Type B pancreatic cell (in vitro differentiated cells): ENCODE data around the gene DSCAML1. TPM values are rescaled to one million over a fixed set of nuclear protein-coding genes. Genes with fewer than 3 reads are reported as not detected.

Experiments used
- DNase-seq: peaks from one replicate; pipeline ENCODE4 v3.0.0; 2021; ENCODE audit warnings: mixed read lengths; ENCODE audit not compliant: unreplicated experiment; ENCODE audit errors: extremely low spot score
- H3K27ac Mint-ChIP-seq: 2 replicates; pipeline ENCODE4 v1.8.0; 2021; ENCODE audit warnings: mild to moderate bottlenecking, mixed read lengths
- H3K27me3 Mint-ChIP-seq: 2 replicates; pipeline ENCODE4 v1.8.0; 2021; ENCODE audit warnings: mixed read lengths
- H3K36me3 Mint-ChIP-seq: 2 replicates; pipeline ENCODE4 v1.8.0; 2021; ENCODE audit warnings: mixed read lengths
- H3K4me1 Mint-ChIP-seq: one replicate; pipeline ENCODE4 v1.8.0; 2021; ENCODE audit warnings: mixed read lengths; ENCODE audit not compliant: unreplicated experiment
- H3K4me3 Mint-ChIP-seq: 2 replicates; pipeline ENCODE4 v1.8.0; 2021; ENCODE audit warnings: mild to moderate bottlenecking, mixed read lengths
- H3K9me3 Mint-ChIP-seq: 2 replicates; pipeline ENCODE4 v1.8.0; 2021; ENCODE audit warnings: mixed read lengths
- total RNA-seq: library from RNA; stranded (reverse); gene quantifications from 2 replicates; pipeline ENCODE4 v1.2.1, GENCODE V29; 2021; ENCODE audit warnings: low replicate concordance
- TF ChIP-seq, protein P1 (sequence below): fragments of 200-600 bp; sonication (generic); conservative IDR thresholded peaks from 2 replicates; pipeline ENCODE4 v1.5.0; 2021; ENCODE audit warnings: antibody characterized with exemption, mild to moderate bottlenecking

The DSCAML1 gene
- total RNA-seq, 1 donor from 2014 or later = 5.8 TPM

DNA sequence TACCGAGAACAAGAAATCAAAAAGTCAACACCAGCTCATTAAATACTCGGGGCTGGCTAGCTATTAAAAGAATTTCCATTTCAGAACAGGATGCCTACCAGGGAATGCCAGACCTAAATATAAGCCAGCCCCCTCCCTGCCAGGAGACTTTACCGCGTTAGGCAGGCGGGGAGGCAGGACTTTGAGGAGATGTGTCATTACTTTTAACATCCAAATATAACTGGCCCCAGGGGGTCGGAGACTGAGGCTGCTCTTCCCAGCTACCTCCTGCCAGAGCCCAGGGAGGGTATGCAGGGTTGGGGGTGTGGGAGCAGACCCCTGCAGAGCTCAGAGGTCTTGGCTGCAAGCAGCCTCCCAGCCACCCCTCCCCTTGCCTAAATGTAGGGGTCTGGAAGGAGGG lies 183.5 kb downstream of the DSCAML1 start:
- no peaks in the 10 kb centered on the region for H3K9me3 Mint-ChIP-seq
- DNase-seq = no peak
- no peak overlapping the region for H3K27ac Mint-ChIP-seq
- H3K4me1 Mint-ChIP-seq = peaks cover 12% of the 10 kb centered on the region
- H3K36me3 Mint-ChIP-seq = no peaks in the 10 kb centered on the region
- TF ChIP-seq, protein P1, sequence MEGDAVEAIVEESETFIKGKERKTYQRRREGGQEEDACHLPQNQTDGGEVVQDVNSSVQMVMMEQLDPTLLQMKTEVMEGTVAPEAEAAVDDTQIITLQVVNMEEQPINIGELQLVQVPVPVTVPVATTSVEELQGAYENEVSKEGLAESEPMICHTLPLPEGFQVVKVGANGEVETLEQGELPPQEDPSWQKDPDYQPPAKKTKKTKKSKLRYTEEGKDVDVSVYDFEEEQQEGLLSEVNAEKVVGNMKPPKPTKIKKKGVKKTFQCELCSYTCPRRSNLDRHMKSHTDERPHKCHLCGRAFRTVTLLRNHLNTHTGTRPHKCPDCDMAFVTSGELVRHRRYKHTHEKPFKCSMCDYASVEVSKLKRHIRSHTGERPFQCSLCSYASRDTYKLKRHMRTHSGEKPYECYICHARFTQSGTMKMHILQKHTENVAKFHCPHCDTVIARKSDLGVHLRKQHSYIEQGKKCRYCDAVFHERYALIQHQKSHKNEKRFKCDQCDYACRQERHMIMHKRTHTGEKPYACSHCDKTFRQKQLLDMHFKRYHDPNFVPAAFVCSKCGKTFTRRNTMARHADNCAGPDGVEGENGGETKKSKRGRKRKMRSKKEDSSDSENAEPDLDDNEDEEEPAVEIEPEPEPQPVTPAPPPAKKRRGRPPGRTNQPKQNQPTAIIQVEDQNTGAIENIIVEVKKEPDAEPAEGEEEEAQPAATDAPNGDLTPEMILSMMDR = no peak
- H3K27me3 Mint-ChIP-seq = peaks cover 46% of the 10 kb centered on the region
- no peak overlapping the region for H3K4me3 Mint-ChIP-seq

DNA sequence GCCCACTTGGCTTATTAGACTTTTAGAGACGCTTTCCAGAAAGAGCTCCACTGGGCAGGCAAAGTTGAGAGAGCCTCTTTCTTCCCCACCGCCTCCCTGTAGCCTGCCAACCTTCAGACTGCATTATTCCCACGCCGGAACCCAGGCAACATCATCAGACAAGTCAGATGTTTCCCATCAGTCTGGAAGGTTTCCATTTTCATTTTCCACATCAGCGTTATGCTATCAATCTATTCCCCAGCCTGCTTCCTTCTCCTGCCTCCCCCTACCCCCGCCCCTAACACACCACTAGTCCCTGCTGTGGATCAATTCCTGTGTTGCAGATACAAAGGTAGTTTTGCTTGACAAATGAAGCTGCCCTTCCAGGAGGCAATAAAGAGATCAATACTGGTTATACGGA lies 184.8 kb downstream of the DSCAML1 start:
- peaks cover 43% of the 10 kb centered on the region for H3K27me3 Mint-ChIP-seq
- TF ChIP-seq, protein P1 = no peak
- H3K4me3 Mint-ChIP-seq = no peak overlapping the region
- no peak for DNase-seq
- H3K27ac Mint-ChIP-seq = no peak overlapping the region
- H3K9me3 Mint-ChIP-seq = no peaks in the 10 kb centered on the region
- no peaks in the 10 kb centered on the region for H3K36me3 Mint-ChIP-seq
- H3K4me1 Mint-ChIP-seq = peaks cover 15% of the 10 kb centered on the region

DNA sequence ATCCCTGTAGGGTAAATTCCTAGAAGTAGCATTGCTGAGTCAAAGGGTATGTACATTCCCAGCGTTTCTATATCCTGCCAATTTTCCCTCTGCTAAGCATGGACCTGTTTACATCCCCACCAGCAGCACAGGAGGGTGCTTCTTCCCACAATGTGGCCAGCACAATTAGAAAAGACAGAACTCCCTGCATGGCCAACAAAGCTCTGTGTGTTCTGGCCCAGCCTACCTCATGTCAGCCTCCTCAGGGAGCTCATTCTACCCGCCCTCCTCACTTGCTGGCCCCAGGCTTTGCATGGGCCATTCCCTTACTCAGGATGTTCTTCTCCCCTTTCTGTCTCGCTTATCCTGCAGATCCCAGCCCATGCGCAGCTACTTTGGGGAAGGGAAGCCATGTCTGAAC lies 186.1 kb downstream of the DSCAML1 start:
- no peaks in the 10 kb centered on the region for H3K36me3 Mint-ChIP-seq
- H3K9me3 Mint-ChIP-seq = no peaks in the 10 kb centered on the region
- TF ChIP-seq, protein P1 = no peak
- no peak for DNase-seq
- no peak overlapping the region for H3K27ac Mint-ChIP-seq
- H3K27me3 Mint-ChIP-seq = peaks cover 49% of the 10 kb centered on the region
- H3K4me1 Mint-ChIP-seq = peaks cover 25% of the 10 kb centered on the region
- no peak overlapping the region for H3K4me3 Mint-ChIP-seq

DNA sequence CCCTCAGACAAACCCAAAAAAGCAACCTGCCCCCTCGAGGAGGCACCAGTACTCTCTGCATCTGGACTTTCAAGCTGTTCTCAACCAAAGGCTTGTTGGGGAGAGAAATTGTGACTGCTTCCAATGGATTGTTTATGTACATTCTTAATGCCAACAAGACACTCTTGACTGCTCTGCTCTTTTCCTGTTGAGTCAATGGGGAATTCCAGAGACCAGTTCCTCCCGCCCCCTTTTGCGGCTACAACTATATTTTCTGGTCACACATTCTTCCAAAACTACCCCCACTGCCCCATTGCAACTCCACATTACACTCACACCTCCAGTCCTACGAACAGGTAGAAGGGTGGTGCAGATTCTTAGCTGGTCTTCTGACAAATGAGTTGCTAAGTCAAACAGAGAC lies 187.0 kb downstream of the DSCAML1 start:
- H3K27ac Mint-ChIP-seq = no peak overlapping the region
- peaks cover 25% of the 10 kb centered on the region for H3K4me1 Mint-ChIP-seq
- H3K27me3 Mint-ChIP-seq = peaks cover 48% of the 10 kb centered on the region
- TF ChIP-seq, protein P1 = no peak
- no peaks in the 10 kb centered on the region for H3K36me3 Mint-ChIP-seq
- DNase-seq = no peak
- no peak overlapping the region for H3K4me3 Mint-ChIP-seq
- no peaks in the 10 kb centered on the region for H3K9me3 Mint-ChIP-seq

DNA sequence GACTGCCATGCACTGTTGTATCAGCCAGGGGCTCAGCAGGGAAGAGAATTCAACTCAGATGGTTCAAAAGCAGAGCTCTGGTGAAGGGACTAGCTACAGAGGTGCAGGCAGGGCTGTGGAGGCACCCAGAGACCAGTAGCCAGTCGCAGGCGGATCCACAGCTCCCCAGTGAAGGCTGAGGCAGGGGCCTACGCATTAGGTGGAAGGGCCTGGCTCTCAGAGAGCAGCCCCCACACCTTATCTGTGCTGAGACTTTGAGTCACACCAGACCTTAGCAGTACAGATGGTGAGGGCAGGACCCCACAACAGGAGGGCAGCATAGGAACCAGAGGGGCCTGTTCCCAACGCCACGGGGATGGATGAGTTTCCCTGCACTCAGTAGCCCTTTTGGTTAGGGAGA lies 189.6 kb downstream of the DSCAML1 start:
- no peaks in the 10 kb centered on the region for H3K36me3 Mint-ChIP-seq
- no peak overlapping the region for H3K4me3 Mint-ChIP-seq
- no peak for DNase-seq
- no peaks in the 10 kb centered on the region for H3K9me3 Mint-ChIP-seq
- peaks cover 50% of the 10 kb centered on the region for H3K27me3 Mint-ChIP-seq
- H3K27ac Mint-ChIP-seq = no peak overlapping the region
- TF ChIP-seq, protein P1 = no peak
- peaks cover 33% of the 10 kb centered on the region for H3K4me1 Mint-ChIP-seq

DNA sequence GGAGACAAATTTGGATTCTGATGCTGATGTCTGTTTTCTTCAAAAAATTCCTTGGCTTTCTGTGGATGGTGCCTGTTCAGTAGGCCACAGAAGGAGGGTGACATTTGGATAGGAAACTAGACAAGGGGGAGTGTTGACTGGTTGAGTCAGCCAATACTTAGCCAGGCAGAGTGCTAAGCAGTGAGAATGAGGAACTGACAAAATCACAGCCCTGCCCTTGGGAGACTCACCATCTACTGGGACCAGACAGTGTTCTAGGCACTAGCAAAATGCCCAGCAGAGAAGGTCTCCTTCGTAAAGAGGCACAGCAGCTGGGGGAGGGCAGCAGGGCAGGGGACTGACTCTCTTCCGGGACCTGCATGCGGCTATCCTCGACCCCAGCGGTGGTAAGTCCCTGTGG lies 190.2 kb downstream of the DSCAML1 start:
- H3K27ac Mint-ChIP-seq = no peak overlapping the region
- TF ChIP-seq, protein P1 = no peak
- no peaks in the 10 kb centered on the region for H3K36me3 Mint-ChIP-seq
- no peak for DNase-seq
- H3K27me3 Mint-ChIP-seq = peaks cover 43% of the 10 kb centered on the region
- peaks cover 35% of the 10 kb centered on the region for H3K4me1 Mint-ChIP-seq
- H3K4me3 Mint-ChIP-seq = no peak overlapping the region
- H3K9me3 Mint-ChIP-seq = no peaks in the 10 kb centered on the region
